Keratinocyte (primary cell): ENCODE measurements around the gene OTUD7B.

Experiments
- EZH2 ChIP-seq: IDR thresholded peaks from one replicate; pipeline ENCODE4 v1.6.1; 2012; ENCODE audit warnings: inconsistent platforms, mild to moderate bottlenecking, low read length, moderate library complexity
- TF ChIP-seq, protein P1 (sequence below), 3 experiments: IDR thresholded peaks in 1 of 3; conservative IDR thresholded peaks in 1 of 3; optimal IDR thresholded peaks in 1 of 3; 2 replicates in 2 of 3; 3 replicates in 1 of 3; pipeline versions ENCODE3 to v1.5.1; 2011; ENCODE audit warnings: low read length in 3 of 3, mild to moderate bottlenecking in 3 of 3, moderate library complexity in 2 of 3, control low read depth in 1 of 3, inconsistent platforms in 1 of 3; ENCODE audit not compliant: insufficient read depth in 2 of 3; ENCODE audit errors: extremely low read depth in 1 of 3

DNA sequence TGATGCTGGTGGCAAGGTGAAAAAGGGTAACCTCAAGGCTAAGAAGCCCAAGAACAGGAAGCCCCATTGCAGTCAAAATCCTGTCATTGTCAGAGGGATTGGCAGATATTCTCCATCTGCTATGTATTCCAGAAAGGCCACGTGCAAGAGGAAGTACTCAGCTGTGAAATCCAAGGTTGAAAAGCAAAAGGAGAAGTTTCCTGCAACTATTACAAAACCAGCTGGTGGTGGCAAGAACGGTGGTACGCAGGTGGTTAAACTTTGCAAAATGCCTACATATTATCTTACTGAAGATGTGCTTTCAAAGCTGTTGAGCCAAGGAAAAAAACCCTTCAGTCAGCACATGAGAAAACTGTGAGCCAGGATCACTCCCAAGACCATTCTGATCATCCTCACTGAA lies 43.4 kb upstream of the OTUD7B start:
- TF ChIP-seq EZH2 = no peak
- TF ChIP-seq, protein P1, sequence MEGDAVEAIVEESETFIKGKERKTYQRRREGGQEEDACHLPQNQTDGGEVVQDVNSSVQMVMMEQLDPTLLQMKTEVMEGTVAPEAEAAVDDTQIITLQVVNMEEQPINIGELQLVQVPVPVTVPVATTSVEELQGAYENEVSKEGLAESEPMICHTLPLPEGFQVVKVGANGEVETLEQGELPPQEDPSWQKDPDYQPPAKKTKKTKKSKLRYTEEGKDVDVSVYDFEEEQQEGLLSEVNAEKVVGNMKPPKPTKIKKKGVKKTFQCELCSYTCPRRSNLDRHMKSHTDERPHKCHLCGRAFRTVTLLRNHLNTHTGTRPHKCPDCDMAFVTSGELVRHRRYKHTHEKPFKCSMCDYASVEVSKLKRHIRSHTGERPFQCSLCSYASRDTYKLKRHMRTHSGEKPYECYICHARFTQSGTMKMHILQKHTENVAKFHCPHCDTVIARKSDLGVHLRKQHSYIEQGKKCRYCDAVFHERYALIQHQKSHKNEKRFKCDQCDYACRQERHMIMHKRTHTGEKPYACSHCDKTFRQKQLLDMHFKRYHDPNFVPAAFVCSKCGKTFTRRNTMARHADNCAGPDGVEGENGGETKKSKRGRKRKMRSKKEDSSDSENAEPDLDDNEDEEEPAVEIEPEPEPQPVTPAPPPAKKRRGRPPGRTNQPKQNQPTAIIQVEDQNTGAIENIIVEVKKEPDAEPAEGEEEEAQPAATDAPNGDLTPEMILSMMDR (optimal IDR thresholded peaks at IDR 0.05 in 1 of 3, IDR thresholded peaks at IDR 0.05 in 1 of 3, conservative IDR thresholded peaks at IDR 0.05 in 1 of 3; ENCODE audit: extremely low read depth in 1 of 3, insufficient read depth in 2 of 3, low read length in 3 of 3) = no peak
